MM.1S (cell line): Measurements from ENCODE around the gene DHRS3.

Experiments used
- DNase-seq: peaks from one replicate; pipeline ENCODE4 v3.0.0-alpha.2; 2015
- H2AFZ ChIP-seq: fragments of 300-600 bp; sonication (generic); 2 replicates; pipeline ENCODE4 v1.6.0; 2016; ENCODE audit warnings: antibody characterized with exemption, low read length
- H3F3A ChIP-seq: fragments of 300-600 bp; sonication (generic); 2 replicates; pipeline ENCODE4 v1.6.1; 2016; ENCODE audit warnings: mild to moderate bottlenecking, antibody characterized with exemption, low read length, moderate library complexity, mixed read lengths; ENCODE audit not compliant: insufficient read depth
- H3K27ac ChIP-seq: fragments of 300-600 bp; sonication (generic); 2 replicates; pipeline ENCODE4 v1.5.1; 2016; ENCODE audit warnings: mild to moderate bottlenecking, low read length
- H3K27me3 ChIP-seq: fragments of 300-600 bp; sonication (generic); replicated peaks from 2 replicates; pipeline ENCODE4 v1.6.0; 2016; ENCODE audit warnings: low read length; ENCODE audit not compliant: insufficient read depth
- H3K36me3 ChIP-seq: fragments of 300-600 bp; sonication (generic); replicated peaks from 2 replicates; pipeline ENCODE4 v1.6.1; 2016; ENCODE audit warnings: mild to moderate bottlenecking, low read length, mixed read lengths; ENCODE audit not compliant: insufficient read depth
- H3K4me1 ChIP-seq: fragments of 300-600 bp; sonication (generic); 2 replicates; pipeline ENCODE4 v1.6.1; 2016; ENCODE audit warnings: low read length, mixed read lengths
- H3K4me2 ChIP-seq: fragments of 300-600 bp; sonication (generic); 2 replicates; pipeline ENCODE4 v1.6.0; 2016; ENCODE audit warnings: low read depth, low read length
- H3K4me3 ChIP-seq: fragments of 300-600 bp; sonication (generic); 2 replicates; pipeline ENCODE4 v1.5.1; 2016; ENCODE audit warnings: low read length, mixed read lengths
- H3K79me2 ChIP-seq: fragments of 300-600 bp; sonication (generic); 2 replicates; pipeline ENCODE4 v1.6.1; 2016; ENCODE audit warnings: mixed run types, low read length, mixed read lengths
- H3K9ac ChIP-seq: fragments of 300-600 bp; sonication (generic); 2 replicates; pipeline ENCODE4 v1.6.1; 2016; ENCODE audit warnings: low read length, mixed read lengths
- H3K9me2 ChIP-seq: fragments of 300-600 bp; sonication (generic); replicated peaks from 2 replicates; pipeline ENCODE4 v1.6.1; 2016; ENCODE audit warnings: mild to moderate bottlenecking, low read length, mixed read lengths; ENCODE audit not compliant: insufficient read depth
- H3K9me3 ChIP-seq: fragments of 300-600 bp; sonication (generic); replicated peaks from 2 replicates; pipeline ENCODE4 v1.6.1; 2016; ENCODE audit warnings: mild to moderate bottlenecking, low read length, mixed read lengths; ENCODE audit not compliant: insufficient read depth
- H4K20me1 ChIP-seq: fragments of 300-600 bp; sonication (generic); 2 replicates; pipeline ENCODE4 v1.6.1; 2016; ENCODE audit warnings: mild to moderate bottlenecking, low read length, moderate library complexity, mixed read lengths; ENCODE audit not compliant: insufficient read depth
- CTCF ChIP-seq: fragments of 300-600 bp; sonication (generic); IDR thresholded peaks from 2 replicates; pipeline ENCODE4 v1.5.1; 2016; ENCODE audit warnings: antibody characterized with exemption, low read length, mixed read lengths
- EZH2 ChIP-seq: fragments of 300-600 bp; sonication (generic); optimal IDR thresholded peaks from 2 replicates; pipeline ENCODE3; 2017; ENCODE audit warnings: low read depth, mild to moderate bottlenecking, antibody characterized with exemption, low read length, mixed read lengths
- EZH2phosphoT487 ChIP-seq: fragments of 300-600 bp; sonication (generic); IDR thresholded peaks from 2 replicates; pipeline ENCODE4 v1.6.1; 2018; ENCODE audit warnings: antibody characterized with exemption, low read length

Gene DHRS3

GRCh38 chr1:12585951-12586942, 31.8 kb downstream of the DHRS3 start:
- Histone ChIP-seq H3K36me3 (no peaks in the 10 kb centered on the region), H3K4me2 (no peak overlapping the region), H3K27ac (no peak overlapping the region), H4K20me1 (no peaks in the 10 kb centered on the region), H3K9me3 (no peaks in the 10 kb centered on the region), H3F3A (no peaks in the 10 kb centered on the region), H3K79me2 (no peaks in the 10 kb centered on the region), H3K27me3 (no peaks in the 10 kb centered on the region), H3K9ac (no peak overlapping the region), H3K4me1 (no peaks in the 10 kb centered on the region), H2AFZ (no peak overlapping the region), H3K9me2 (no peaks in the 10 kb centered on the region), H3K4me3 (no peak overlapping the region)
- TF ChIP-seq CTCF (no peak), EZH2phosphoT487 (no peak), EZH2 (no peak)
- no peak for DNase-seq

- no peaks in the 10 kb centered on the region for H3K27me3 ChIP-seq
- H2AFZ ChIP-seq: no peak overlapping the region
- H3K27ac ChIP-seq: no peak overlapping the region
- H3F3A ChIP-seq: no peaks in the 10 kb centered on the region
- TF ChIP-seq CTCF: no peak
- no peak for TF ChIP-seq EZH2phosphoT487
- no peak for TF ChIP-seq EZH2
- no peaks in the 10 kb centered on the region for H4K20me1 ChIP-seq
- H3K9me2 ChIP-seq: no peaks in the 10 kb centered on the region
- H3K9ac ChIP-seq: no peak overlapping the region
- H3K9me3 ChIP-seq: no peaks in the 10 kb centered on the region
- no peak overlapping the region for H3K4me2 ChIP-seq
- H3K36me3 ChIP-seq: no peaks in the 10 kb centered on the region
- no peaks in the 10 kb centered on the region for H3K79me2 ChIP-seq
- H3K4me3 ChIP-seq: no peak overlapping the region
- H3K4me1 ChIP-seq: no peaks in the 10 kb centered on the region
- no peak for DNase-seq
Observed at GRCh38 chr1:12585536-12585935, 32.5 kb downstream of the DHRS3 start.

- H2AFZ ChIP-seq: no peak overlapping the region
- no peak for DNase-seq
- no peak for TF ChIP-seq CTCF
- TF ChIP-seq EZH2: no peak
- no peak for TF ChIP-seq EZH2phosphoT487
- no peaks in the 10 kb centered on the region for H3K9me3 ChIP-seq
- H3K4me2 ChIP-seq: no peak overlapping the region
- H3F3A ChIP-seq: no peaks in the 10 kb centered on the region
- H3K27ac ChIP-seq: no peak overlapping the region
- H3K27me3 ChIP-seq: no peaks in the 10 kb centered on the region
- H3K9ac ChIP-seq: no peak overlapping the region
- no peaks in the 10 kb centered on the region for H3K79me2 ChIP-seq
- H3K4me3 ChIP-seq: no peak overlapping the region
- no peaks in the 10 kb centered on the region for H3K9me2 ChIP-seq
- H3K4me1 ChIP-seq: no peaks in the 10 kb centered on the region
- H4K20me1 ChIP-seq: no peaks in the 10 kb centered on the region
- no peaks in the 10 kb centered on the region for H3K36me3 ChIP-seq
Observed at GRCh38 chr1:12584900-12585525, 33.0 kb downstream of the DHRS3 start.
